OCI-LY7 (cell line): ENCODE results near the gene GALNTL6. TPM values are rescaled to one million over a fixed set of nuclear protein-coding genes. Genes with fewer than 3 reads are reported as not detected.

ENCODE experiments used
- BruUV-seq: library from RNA; stranded (reverse); fragments of 400-500 nt; replicated peaks from 2 replicates; lab custom pipeline; 2021; lab: Mats Ljungman, UMichigan
- CTCF ChIA-PET: fragments of 300-600 bp; sonication (Branson Sonifier 250); formaldehyde crosslinking; loops from one replicate; lab custom pipeline; 2022; ENCODE audit warnings: antibody characterized with exemption; ENCODE audit not compliant: unreplicated experiment; lab: Charles Lee
- POLR2A ChIA-PET: fragments of 300-600 bp; sonication (Branson Sonifier 250); formaldehyde crosslinking; loops from one replicate; lab custom pipeline; 2022; ENCODE audit warnings: antibody characterized with exemption; lab: Charles Lee
- DNase-seq: peaks from one replicate; pipeline ENCODE4 v3.0.0-alpha.2; 2015; ENCODE audit warnings: low spot score
- H2AFZ ChIP-seq: fragments of 200-600 bp; sonication (generic), shearing (Covaris generic); 2 replicates; pipeline ENCODE4 v1.6.1; 2014; ENCODE audit warnings: mild to moderate bottlenecking, antibody characterized with exemption, low read length, moderate library complexity
- H3K27ac ChIP-seq: fragments of 200-600 bp; sonication (generic); 2 replicates; pipeline ENCODE4 v1.5.1; 2014; ENCODE audit warnings: mixed run types, low read depth, mild to moderate bottlenecking, moderate library complexity, low read length, inconsistent platforms; ENCODE audit not compliant: poor library complexity, severe bottlenecking
- H3K36me3 ChIP-seq: fragments of 200-600 bp; sonication (generic); 2 replicates; pipeline ENCODE4 v1.6.1; 2014; ENCODE audit warnings: mild to moderate bottlenecking, antibody characterized with exemption, low read length, moderate library complexity, mixed read lengths; ENCODE audit not compliant: insufficient read depth
- H3K4me1 ChIP-seq: fragments of 200-600 bp; sonication (generic); 2 replicates; pipeline ENCODE4 v1.5.1; 2014; ENCODE audit warnings: mild to moderate bottlenecking, low read length; ENCODE audit not compliant: insufficient read depth, poor library complexity, severe bottlenecking
- H3K4me2 ChIP-seq: fragments of 200-600 bp; sonication (generic); 2 replicates; pipeline ENCODE4 v1.6.1; 2014; ENCODE audit warnings: mild to moderate bottlenecking, low read length
- H3K4me3 ChIP-seq: fragments of 200-600 bp; sonication (generic); 2 replicates; pipeline ENCODE4 v1.5.1; 2014; ENCODE audit warnings: mild to moderate bottlenecking, low read depth, low read length; ENCODE audit not compliant: poor library complexity, severe bottlenecking
- H3K79me2 ChIP-seq: fragments of 200-600 bp; sonication (generic); 2 replicates; pipeline ENCODE4 v1.6.1; 2016; ENCODE audit warnings: low read depth, mild to moderate bottlenecking, low read length, moderate library complexity, mixed read lengths; ENCODE audit not compliant: insufficient read depth
- H3K9me2 ChIP-seq: fragments of 200-600 bp; sonication (generic); 2 replicates; pipeline ENCODE4 v1.6.1; 2016; ENCODE audit warnings: mild to moderate bottlenecking, low read length, mixed read lengths; ENCODE audit not compliant: insufficient read depth
- H3K9me3 ChIP-seq: fragments of 200-600 bp; sonication (generic); 2 replicates; pipeline ENCODE4 v1.6.1; 2014; ENCODE audit warnings: mild to moderate bottlenecking, mixed run types, low read length, mixed read lengths
- H4K20me1 ChIP-seq: fragments of 200-600 bp; sonication (generic); 2 replicates; pipeline ENCODE4 v1.6.1; 2014; ENCODE audit warnings: mild to moderate bottlenecking, antibody characterized with exemption, low read length, moderate library complexity, mixed read lengths; ENCODE audit not compliant: insufficient read depth
- EZH2phosphoT487 ChIP-seq: fragments of 200-600 bp; sonication (generic); IDR thresholded peaks from 2 replicates; pipeline ENCODE4 v1.6.1; 2018; ENCODE audit warnings: low read depth, borderline replicate concordance, mild to moderate bottlenecking, mixed run types, antibody characterized with exemption, low read length, moderate library complexity, mixed read lengths
- intact Hi-C: fragments of 100-400 bp; cut with micrococcal nuclease; formaldehyde crosslinking; loops from one replicate; pipeline ENCODE4 v1.10.0; 2022; ENCODE audit not compliant: unreplicated experiment
- total RNA-seq, 2 experiments: library from RNA; depleted of rRNA in 1 of 2; stranded (reverse); fragments of >200 nt in 1 of 2; shearing (Covaris generic) in 1 of 2; gene quantifications; 2 replicates each; pipeline ENCODE4 v1.2.3, GENCODE V29; 2014 to 2022
- TF ChIP-seq, protein P1 (sequence below): fragments of 200-600 bp; sonication (generic); conservative IDR thresholded peaks from 2 replicates; pipeline ENCODE4 v1.5.1; 2014; ENCODE audit warnings: mild to moderate bottlenecking, antibody characterized with exemption, low read length, moderate library complexity, mixed read lengths

GALNTL6 gene
- total RNA-seq, 2 experiments from 2014 or later = not detected

DNA sequence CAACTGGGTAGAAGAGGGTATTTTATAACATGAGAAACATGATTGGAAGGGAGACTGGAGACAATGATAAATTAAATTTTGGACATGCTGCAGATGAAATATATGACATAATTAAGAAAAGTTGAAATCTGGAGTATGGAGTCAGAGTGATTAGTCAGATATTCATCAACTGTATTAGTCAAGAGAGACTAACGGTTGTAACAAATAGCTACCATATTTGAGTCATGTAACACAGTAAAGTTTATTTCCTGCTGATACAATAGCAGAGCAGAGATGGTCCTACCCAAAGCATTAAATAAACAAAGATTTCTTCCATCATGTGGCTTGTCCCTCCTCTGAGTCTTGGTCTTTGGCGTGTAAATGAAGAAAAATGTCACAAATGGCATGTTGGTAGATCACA lies 321.3 kb downstream of the GALNTL6 start:
- Histone ChIP-seq H3K4me3 (no peak overlapping the region), H3K36me3 (no peaks in the 10 kb centered on the region), H2AFZ (no peak overlapping the region), H3K79me2 (no peaks in the 10 kb centered on the region), H3K9me3 (no peaks in the 10 kb centered on the region), H3K27ac (no peak overlapping the region), H3K9me2 (no peaks in the 10 kb centered on the region), H3K4me2 (no peak overlapping the region), H3K4me1 (no peaks in the 10 kb centered on the region), H4K20me1 (no peaks in the 10 kb centered on the region)
- no peak for DNase-seq
- CTCF ChIA-PET = no interaction called here
- intact Hi-C loops = no loop called here
- POLR2A ChIA-PET = interaction anchor here (0.5 to 1.2 kb wide), 2 partner anchors 15 to 661 kb away, joined by 3 read pairs; no protein-coding TSS in a partner anchor
- TF ChIP-seq, protein P1, sequence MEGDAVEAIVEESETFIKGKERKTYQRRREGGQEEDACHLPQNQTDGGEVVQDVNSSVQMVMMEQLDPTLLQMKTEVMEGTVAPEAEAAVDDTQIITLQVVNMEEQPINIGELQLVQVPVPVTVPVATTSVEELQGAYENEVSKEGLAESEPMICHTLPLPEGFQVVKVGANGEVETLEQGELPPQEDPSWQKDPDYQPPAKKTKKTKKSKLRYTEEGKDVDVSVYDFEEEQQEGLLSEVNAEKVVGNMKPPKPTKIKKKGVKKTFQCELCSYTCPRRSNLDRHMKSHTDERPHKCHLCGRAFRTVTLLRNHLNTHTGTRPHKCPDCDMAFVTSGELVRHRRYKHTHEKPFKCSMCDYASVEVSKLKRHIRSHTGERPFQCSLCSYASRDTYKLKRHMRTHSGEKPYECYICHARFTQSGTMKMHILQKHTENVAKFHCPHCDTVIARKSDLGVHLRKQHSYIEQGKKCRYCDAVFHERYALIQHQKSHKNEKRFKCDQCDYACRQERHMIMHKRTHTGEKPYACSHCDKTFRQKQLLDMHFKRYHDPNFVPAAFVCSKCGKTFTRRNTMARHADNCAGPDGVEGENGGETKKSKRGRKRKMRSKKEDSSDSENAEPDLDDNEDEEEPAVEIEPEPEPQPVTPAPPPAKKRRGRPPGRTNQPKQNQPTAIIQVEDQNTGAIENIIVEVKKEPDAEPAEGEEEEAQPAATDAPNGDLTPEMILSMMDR = no peak
- no peak for TF ChIP-seq EZH2phosphoT487
- BruUV-seq = no TSS peak

DNA sequence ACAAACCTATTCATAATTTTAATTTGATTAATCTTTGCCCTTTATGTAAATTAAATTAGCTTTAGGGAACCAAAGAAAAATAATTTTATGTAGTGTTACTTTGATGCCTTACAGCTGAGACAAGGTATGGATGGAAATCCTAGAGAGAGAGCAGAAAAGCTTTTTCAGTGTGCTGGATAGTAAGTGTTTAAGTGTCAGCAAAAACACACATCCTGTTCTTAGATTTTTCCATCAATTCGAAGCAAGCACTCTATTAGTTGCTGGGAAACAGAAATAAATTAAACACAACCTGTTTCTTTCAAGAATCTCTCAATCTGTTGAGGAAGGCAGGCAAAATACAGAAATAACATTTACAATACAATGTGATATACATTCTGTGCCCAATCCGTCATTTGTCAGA lies 327.8 kb downstream of the GALNTL6 start:
- TF ChIP-seq, protein P1 = no peak
- TF ChIP-seq EZH2phosphoT487 = no peak
- H3K4me1 ChIP-seq = no peaks in the 10 kb centered on the region
- BruUV-seq = no TSS peak
- no peaks in the 10 kb centered on the region for H3K79me2 ChIP-seq
- H3K36me3 ChIP-seq = no peaks in the 10 kb centered on the region
- ChIA-PET POLR2A (no interaction called here), CTCF (no interaction called here)
- H3K9me2 ChIP-seq = no peaks in the 10 kb centered on the region
- no peak overlapping the region for H2AFZ ChIP-seq
- no peaks in the 10 kb centered on the region for H3K9me3 ChIP-seq
- intact Hi-C loops = no loop called here
- H3K27ac ChIP-seq = no peak overlapping the region
- no peak for DNase-seq
- no peak overlapping the region for H3K4me2 ChIP-seq
- no peaks in the 10 kb centered on the region for H4K20me1 ChIP-seq
- no peak overlapping the region for H3K4me3 ChIP-seq

DNA sequence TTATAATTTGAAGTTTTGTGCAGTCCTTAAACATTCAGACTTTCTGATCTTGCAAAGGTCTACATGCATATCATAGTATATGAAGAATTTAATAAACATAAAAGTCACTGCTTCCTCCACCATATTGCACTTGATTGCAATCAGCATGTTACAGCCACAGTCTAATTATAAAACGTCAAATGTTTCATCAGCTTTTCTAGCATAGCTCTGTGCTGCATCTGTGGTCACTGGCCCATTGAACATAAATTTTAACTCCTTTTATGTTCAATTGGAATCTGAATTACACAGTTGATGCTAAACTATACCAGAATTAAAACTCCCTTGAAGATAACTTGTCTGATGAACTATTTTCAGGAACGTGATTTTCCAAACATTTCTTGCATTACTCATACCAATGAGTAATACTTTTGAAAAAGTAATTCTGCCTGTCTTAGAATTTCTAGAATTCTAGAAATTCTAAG lies 329.1 kb downstream of the GALNTL6 start:
- no peak overlapping the region for H3K4me3 ChIP-seq
- H3K4me2 ChIP-seq = no peak overlapping the region
- H3K9me2 ChIP-seq = no peaks in the 10 kb centered on the region
- DNase-seq = no peak
- no TSS peak for BruUV-seq
- no peaks in the 10 kb centered on the region for H3K9me3 ChIP-seq
- H3K27ac ChIP-seq = no peak overlapping the region
- ChIA-PET POLR2A (interaction anchor here (0.6 kb wide), 1 partner anchor 23 kb away, joined by 6 read pairs; no protein-coding TSS in a partner anchor), CTCF (no interaction called here)
- H3K79me2 ChIP-seq = no peaks in the 10 kb centered on the region
- no peak overlapping the region for H2AFZ ChIP-seq
- TF ChIP-seq, protein P1 = no peak
- no peak for TF ChIP-seq EZH2phosphoT487
- H3K4me1 ChIP-seq = no peaks in the 10 kb centered on the region
- no peaks in the 10 kb centered on the region for H3K36me3 ChIP-seq
- H4K20me1 ChIP-seq = no peaks in the 10 kb centered on the region
- intact Hi-C loops = no loop called here
